Cerebellar cortex (tissue), 1 donor: ENCODE results near the gene FKBP6.
A peak's percentile ranks its signal among the peaks of the same experiment; 100 is the strongest.
"Not testable (repeated sequence)": the region's sequence is repeated elsewhere in the genome, so short reads cannot be mapped to it uniquely, and the experiment has no call there.

Experiments
- DNase-seq: peaks from one replicate; pipeline ENCODE4 v3.0.0-alpha.2; 2015; ENCODE audit warnings: low spot score

FKBP6 gene, protein sequence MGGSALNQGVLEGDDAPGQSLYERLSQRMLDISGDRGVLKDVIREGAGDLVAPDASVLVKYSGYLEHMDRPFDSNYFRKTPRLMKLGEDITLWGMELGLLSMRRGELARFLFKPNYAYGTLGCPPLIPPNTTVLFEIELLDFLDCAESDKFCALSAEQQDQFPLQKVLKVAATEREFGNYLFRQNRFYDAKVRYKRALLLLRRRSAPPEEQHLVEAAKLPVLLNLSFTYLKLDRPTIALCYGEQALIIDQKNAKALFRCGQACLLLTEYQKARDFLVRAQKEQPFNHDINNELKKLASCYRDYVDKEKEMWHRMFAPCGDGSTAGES

DNA sequence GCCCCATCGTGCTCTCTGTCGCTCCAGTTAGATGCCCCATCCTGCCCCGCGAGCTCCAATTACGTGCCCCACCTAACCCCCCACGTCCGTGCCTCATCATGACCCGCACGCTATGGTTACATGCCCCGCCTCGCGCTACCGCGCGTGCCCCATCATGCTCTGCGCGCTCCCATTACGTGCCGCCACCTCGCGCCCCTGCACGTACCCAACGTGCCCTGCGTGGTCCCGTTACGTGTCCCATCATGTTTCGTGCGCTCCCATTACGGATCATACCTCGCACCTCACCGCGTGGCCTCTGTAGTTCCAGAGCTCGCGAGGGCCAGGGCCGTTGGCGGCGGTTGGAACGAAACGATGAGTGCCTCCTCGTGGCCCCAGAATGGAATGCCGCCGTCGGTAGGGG, at the start of gene FKBP6, which contains the start of gene TRIM50:
Gene FKBP6 (plus strand): TSS at position 240 of the 400 bp plus-strand sequence. CDS start 268 bp downstream, outside the sequence.
Gene TRIM50 (minus strand): TSS at position 161 of the 400 bp plus-strand sequence. CDS start 3,295 bp downstream, outside the sequence.
- DNase-seq = not testable (repeated sequence)

DNA sequence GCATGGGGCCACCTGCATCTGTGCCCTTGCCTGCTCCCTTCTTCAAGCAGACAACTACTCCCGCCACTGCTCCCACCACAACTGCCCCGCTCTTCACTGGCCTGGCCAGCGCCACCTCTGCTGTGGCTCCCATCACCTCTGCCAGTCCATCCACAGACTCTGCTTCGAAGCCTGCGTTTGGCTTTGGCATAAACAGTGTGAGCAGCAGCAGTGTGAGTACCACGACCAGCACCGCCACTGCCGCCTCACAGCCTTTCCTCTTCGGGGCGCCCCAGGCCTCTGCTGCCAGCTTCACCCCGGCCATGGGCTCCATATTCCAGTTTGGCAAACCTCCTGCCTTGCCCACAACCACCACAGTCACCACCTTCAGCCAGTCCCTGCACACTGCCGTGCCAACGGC, 30.7 kb upstream of the FKBP6 start:
- DNase-seq = not testable (repeated sequence)

DNA sequence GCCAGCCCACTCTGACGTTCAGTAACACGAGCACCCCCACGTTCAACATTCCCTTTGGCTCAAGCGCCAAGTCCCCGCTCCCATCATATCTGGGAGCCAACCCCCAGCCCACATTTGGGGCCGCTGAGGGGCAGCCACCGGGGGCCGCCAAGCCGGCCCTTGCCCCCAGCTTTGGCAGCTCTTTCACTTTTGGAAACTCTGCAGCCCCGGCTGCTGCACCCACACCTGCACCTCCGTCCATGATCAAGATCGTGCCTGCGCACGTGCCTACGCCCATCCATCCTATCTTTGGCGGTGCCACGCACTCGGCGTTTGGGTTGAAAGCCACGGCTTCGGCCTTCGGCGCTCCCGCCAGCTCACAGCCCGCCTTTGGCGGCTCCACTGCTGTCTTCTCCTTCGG, 30.3 kb upstream of the FKBP6 start:
- DNase-seq = not testable (repeated sequence)

DNA sequence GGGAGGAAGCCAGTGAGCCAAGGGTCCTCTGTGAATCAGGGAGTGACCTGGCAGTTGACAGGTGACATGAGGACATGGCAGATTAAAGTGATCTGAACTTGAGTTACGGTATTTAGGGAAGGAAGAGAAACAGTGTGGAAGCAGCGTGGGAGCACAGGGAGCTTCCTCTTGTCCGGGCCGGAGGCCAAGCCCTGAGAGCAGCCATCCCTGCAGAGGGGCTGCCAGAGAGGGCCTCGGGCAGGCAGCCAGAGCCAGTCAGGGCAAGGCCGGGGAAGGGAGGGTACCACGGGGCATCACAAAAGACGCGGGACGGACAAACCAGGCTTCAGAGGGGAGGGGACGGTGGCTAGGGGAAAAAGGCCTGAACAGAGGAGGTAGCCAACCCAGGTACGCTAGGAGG, 28.1 kb upstream of the FKBP6 start:
- DNase-seq = not testable (repeated sequence)

DNA sequence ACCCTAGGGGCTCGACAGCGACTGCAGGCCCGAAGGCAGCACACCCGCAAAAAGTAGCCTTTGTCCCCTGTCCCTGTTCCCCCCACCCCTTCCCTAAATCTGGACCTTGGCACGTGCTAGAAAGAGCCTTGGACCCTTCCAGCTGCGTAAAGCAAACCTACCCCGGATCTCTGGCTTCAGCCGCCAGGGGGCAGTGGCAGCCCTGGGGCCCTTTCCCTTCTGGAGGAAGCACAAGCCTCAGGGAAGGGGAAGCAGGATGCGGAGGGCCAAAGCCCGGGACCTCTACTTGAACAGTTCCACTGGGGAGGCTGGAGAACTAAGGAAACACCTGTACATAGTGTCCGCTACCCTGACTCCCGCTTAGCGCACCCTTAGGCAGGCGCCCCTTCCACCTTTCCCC, 26.9 kb upstream of the FKBP6 start:
- not testable (repeated sequence) for DNase-seq

DNA sequence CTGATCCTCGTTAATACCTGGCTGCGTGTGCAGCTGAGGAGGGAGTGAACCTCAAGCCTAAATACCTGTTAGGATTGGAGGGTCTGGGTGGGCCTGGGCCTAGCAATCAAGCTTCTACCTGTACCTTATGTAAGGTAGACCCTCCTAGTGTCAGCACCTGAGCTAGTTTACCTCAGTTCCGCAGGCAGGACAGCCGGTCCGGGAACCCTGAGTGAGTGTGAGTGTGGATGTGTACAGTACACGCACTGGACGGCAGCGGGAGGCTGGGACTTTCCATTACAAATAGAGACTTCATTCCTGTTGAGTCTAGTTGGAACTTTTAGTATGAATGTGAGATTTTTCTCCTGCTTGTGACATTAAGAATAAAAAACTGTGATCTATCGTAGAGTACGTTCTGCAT, 25.1 kb upstream of the FKBP6 start:
- DNase-seq = not testable (repeated sequence)

DNA sequence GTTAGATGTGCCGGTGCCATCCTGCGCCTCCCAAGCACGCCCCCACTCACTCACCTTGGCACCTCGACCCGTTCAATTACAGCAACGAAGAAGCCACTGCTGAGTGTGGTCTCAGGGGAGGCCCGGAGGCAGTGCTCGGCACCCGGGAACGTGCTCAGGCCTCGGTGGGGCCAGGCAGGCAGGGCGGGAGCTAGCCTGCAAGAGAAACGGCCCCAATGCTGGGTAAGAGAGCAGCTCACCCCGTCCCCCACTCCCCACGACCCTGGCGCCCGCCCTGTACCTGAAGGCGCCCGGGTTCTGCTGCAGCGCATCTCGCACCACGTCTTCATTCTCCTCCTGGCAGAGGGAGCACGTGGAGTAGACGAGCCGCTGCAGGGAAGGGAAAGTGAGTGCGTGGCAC, 24.4 kb upstream of the FKBP6 start:
- DNase-seq = no peak

DNA sequence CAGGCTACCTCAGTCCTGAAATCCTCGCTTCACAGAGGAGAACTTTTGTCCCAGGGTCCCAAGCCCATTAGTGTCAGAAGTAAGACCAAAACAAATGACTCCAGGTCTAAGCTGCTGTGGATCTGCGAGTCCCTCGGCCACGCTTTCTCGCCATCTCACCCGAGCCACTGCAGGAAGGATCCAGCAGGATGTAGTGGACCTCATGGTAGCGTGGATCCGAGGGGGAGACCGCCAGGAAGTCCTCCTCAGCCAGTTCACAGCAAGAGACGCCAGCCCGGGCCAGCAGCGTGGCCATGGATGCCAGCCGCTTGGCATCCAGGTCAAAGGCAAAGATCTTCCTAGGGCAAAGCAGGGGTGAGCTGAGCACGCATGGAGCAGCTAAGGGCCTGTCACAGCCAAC, 23.9 kb upstream of the FKBP6 start:
- DNase-seq = no peak

DNA sequence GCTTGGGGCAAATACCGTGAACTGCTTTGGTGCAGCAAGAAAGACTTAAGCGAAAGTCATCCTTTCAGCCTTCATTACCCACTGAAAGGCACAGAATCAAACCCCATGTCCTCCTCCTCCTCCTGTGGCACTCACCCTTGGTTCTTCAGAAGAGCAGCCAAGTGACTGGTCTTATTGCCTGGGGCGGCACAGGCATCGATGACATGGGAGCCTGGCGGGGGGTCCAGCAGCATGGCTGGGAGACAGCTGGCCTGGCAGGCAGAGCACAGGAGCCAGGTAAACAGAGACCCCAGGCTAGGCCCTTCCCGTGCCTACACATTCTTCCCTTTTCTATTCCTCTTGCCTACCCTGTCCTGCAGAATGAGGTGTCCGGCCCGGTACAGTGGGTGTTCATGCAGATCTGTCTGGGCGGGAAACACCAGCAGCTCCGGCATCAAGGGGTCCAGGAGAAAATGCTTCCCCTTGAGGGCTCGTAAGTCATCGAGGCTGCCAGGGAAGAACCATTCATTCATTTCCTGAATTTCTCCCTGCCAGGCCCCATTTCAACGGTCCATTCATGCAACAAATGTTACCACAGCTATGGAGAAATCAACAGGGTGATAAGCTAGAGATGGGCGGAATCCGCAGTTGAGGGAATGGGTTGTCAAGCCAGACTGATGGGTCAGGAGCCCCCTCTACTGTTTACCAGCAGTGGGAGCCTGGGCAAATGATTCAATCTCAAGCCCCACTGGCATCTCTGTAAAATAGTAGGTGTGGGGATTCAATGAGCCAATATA, 23.2 kb upstream of the FKBP6 start:
- DNase-seq = not testable (repeated sequence)

DNA sequence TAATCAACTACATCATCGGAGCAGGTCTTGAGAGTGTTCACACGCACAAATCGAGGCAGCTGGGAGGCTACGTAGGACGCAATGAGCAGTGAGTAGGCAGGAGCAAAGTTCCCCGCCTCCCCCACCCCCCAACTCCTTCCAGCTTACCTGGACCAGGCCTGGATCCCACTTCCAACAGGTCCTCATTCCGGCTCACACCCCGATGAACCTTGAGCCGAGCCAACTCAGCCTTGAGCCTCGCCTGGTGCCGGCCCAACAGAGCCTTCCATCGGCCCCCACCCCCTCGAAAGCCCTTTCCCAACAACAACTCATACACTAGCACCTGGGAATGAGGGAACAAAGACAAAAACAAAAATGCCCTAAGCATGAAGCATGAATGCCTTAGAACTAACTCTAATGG, 20.5 kb upstream of the FKBP6 start:
- no peak for DNase-seq

DNA sequence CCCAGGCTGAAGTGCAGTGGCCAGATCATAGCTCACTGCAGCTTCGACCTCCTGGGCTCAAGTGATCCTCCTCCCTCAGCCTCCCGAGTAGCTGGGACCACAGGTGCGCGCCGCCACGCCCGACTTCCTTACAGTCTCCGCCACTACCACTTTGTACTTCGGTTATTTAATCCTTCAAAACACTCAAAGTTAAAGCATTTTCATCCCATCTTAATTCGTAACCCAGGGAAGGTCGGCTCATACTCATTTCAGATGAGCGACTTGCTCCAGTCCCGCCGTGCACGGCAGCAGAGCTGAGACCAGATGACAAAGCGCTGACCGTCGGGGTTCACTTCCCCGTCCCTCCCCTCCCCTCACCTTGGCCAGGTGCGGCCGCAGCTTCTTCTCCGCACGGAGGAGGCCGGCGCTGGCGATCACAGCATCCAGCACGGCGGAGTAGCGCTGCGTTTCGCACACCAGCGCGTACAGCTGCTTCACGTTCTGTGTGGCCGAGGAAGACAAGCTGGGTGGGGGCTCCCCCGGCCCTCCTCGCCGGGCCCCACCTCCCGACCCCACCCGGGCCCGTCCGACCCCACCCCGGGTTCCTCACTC, 19.8 kb upstream of the FKBP6 start:
- no peak for DNase-seq

DNA sequence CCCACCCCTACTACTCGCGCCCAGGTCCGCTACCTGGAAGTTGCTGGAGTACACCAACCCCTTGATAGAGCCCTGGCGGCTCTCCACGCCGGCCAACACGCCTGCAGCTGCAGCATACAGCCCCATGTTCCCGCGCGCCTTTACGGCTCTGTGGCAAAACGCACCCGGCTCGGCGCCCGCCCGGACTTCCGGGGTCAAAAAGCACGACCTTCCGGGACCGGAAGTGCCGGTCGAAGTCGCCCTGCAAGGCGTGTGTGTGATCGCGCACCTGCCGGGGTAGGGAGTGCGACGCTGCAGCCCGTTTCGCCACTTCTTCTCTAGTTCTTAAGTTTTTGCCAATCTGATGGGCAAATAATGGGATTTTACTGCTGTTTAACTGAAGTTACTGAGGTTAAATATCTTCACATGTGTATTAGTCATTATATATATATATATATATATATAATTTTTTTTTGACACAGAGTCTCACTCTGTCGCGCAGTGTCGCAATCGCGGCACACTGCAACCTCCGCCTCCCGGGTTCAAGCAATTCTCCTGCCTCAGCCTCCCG, 19.2 kb upstream of the FKBP6 start, which contains the start of gene NSUN5:
Gene NSUN5 (minus strand): TSS at position 162 of the 550 bp plus-strand sequence. CDS start 36 bp downstream, at position 126.
- peak; percentile 69 for DNase-seq

DNA sequence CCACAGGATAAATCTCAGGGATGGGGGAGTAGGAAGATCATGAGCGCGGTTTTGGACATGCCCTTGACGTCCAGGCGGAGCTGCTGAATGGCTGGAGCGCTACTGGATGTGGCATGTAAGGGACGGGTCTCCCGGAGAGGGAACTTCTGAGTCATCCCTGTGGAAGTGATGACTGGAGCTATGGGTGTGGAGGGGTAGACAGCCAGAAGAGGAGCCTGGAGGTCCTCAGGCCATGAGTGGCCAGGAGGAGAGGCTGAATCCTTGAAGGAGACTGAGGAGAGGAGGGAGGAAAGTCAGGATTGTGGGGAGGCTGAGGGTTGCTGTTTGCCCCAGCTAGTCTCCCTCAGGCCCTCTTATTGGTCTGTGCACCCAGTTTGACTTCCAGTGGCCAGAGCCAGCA, 16.5 kb upstream of the FKBP6 start:
- not testable (repeated sequence) for DNase-seq

DNA sequence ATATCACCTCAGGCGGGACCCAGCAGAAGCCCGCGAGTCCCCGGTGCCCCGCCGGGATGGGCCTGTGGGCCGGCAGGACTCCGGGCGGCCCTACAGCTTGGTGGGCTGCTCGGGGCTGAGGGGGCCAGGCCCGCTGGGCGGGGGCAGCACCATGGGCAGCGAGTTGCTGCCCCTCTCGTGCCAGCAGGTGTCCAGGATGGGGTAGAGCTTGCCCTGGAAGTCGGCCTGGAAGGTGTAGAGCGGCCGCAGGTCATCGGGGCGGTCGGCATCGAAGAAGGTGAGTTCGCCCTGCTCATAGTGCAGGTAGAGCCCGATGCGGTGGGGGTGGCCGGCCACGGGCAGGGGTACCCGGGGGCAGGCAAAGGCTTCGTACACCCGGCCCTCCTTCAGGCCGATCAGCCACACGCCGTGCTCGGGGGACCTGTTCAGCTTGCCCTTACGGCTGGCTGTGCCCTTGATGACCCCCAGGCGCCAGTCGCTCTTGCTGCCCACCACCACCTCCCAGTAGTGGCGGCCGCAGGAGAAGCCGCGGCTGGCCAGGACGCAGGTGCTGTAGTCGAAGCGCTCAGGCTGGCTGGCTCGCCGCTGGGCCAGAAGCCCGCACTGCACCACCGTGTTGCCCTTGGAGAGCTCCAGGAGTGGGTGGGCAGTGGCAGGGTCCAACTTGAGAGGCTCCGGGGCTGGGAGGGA, 15.0 kb upstream of the FKBP6 start:
- DNase-seq = no peak

DNA sequence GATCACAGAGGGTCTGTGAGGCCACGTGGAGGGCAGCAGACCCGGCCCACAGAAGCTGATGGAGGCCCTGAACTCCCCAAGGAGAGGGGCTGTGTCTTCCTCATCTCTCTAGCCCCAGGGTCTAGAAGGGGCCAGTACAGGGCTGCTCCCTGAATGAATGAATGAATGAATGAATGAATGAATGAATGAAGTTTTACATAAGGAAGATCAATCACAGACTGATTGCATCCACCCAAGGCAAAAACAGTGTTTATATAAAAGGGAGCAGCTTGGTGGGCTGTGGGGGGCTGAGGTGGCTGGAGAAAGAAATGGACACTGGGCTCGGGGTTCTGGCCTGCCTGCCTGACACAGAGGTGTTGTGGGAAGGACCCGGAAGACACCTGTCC, 14.4 kb upstream of the FKBP6 start:
- no peak for DNase-seq

DNA sequence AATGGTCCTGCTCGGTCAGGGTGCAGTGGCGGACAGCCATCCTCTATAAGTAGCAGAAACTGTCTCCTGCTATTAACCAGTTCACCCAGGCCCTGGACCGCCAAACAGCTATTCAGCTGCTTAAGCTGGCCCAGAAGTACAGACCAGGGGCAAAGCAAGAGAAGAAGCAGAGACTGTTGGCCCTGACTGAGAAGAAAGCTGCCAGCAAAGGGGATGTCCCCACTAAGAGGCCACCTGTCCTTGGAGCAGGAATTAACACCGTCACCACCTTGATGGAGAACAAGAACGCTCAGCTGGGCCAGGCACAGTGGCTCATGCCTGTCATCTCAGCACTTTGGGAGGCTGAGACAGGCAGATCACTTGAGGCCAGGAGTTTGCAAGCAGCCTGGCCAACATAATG, 13.7 kb upstream of the FKBP6 start:
- DNase-seq = peak; percentile 70

DNA sequence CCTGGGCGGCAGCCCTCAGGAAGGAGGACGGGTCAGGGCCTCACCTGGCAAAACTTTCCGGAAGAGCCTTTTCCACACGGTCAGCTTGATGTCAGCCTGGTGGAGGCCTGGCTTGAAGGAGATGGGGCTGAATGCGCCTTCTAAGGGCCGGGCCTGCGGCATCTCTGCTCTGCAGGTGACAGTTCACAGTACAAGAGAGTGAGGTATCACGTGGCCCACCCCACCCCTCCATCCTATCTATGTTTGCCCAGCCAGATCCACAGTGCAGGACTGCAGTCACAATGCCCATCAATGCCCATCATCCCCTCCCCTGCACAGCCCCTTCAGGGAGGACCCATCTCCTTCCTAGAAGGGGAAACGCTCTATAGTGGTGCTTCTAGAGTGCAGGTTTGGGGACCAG, 11.4 kb upstream of the FKBP6 start:
- DNase-seq = no peak

DNA sequence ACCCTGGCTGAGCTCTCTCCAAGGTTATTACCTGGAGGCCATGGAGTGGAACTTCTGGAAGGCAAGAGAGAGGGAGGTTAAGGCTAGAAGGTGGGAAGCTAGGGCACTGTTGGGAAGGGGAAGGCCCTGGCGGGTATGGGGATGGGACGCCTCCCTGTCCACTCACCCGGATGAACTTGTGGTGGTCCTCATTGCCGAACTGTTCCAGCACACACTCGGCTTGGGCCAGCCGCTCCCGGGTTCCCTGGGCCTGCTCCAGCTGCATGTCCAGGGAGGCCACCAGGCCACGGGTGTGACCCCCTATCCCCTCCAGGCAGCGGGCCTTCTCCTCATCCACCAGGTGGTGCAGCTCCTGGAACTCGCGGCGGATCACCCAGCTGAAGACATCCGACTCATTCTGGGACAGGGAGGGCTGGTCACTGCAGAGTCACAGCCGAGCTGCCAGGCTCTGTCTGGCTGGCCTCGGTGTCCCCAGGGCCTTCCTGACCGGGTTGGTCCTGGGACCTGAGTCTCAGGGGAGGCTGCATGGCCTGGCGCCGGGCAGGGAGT, 9.2 kb upstream of the FKBP6 start:
- not testable (repeated sequence) for DNase-seq

DNA sequence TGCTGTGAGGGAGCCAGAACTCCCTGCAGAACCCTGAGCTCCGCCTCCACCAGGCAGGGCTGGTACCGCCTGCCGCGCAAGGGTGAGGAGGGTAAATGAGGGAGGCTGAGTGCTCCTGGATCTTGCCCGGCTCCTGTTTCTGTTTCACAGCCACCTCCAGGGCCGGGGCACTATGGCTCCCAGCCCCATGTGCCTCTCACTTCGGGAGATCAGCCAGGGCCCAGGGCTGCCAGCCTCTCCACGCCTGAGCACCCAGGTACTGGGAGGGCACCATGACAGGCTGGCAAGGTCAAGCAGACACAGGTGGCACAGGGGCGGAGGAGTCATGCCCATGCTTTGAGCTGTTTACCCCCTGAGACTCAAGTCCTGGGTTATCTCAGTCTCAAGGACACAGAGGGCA, 8.4 kb upstream of the FKBP6 start:
- not testable (repeated sequence) for DNase-seq

DNA sequence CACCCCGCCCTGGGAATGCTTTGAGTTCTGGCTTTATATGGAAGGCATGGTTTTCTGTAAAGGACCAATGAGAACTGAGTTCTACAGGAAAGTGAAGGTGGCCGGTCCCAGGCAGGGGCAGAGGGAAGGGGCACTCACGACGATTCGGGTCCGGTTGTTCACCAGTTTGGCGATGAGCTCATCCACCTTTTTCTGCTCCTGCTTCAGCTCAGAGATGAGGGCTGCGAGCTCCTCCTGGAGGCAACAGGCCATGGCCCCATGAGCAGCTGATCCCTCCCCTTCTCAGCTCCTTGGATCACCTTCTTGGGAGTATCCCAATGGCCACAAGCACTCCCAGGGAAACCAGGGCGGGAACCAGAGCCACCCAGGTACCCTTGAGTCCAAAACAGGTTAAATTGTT, 8.0 kb upstream of the FKBP6 start:
- DNase-seq = not testable (repeated sequence)

DNA sequence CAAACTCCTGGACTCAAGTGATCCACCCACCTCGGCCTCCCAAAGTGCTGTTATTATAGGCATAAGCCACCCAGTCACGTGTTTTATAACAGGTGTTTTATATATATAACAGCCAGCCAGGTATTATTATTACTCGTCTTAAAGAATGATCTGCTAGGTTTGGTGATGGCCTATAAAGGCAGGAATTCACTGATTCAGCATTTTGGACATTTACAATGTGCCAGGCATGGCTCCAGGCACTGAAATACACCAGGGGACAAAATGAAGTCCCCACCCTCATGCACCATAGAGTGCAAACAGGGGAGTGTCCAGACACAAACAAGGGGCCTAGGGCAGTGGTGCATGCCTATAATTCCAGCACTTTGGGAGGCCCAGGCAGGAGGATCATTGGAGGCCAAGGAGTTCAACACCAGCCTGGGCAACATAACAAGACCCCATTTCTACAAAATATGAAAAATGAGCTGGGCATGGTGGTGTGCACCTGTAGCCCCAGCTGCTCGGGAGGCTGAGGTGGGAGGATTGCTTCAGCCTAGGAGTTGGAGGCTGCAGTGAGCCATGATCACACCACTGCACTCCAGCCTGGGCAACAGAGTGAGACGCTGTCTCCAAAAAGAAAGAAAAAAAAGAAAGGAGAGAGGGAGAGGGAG, 4.4 kb upstream of the FKBP6 start:
- not testable (repeated sequence) for DNase-seq
